ENCODE data around the gene NCOA4. TPM values are rescaled to one million over a fixed set of nuclear protein-coding genes. Genes with fewer than 3 reads are reported as not detected.
"Not testable (repeated sequence)": the region's sequence is repeated elsewhere in the genome, so short reads cannot be mapped to it uniquely, and the experiment has no call there.

NCOA4 gene
- polyA plus RNA-seq (2012; ENCODE audit: insufficient read depth, insufficient read length) = 55.2 TPM

DNA sequence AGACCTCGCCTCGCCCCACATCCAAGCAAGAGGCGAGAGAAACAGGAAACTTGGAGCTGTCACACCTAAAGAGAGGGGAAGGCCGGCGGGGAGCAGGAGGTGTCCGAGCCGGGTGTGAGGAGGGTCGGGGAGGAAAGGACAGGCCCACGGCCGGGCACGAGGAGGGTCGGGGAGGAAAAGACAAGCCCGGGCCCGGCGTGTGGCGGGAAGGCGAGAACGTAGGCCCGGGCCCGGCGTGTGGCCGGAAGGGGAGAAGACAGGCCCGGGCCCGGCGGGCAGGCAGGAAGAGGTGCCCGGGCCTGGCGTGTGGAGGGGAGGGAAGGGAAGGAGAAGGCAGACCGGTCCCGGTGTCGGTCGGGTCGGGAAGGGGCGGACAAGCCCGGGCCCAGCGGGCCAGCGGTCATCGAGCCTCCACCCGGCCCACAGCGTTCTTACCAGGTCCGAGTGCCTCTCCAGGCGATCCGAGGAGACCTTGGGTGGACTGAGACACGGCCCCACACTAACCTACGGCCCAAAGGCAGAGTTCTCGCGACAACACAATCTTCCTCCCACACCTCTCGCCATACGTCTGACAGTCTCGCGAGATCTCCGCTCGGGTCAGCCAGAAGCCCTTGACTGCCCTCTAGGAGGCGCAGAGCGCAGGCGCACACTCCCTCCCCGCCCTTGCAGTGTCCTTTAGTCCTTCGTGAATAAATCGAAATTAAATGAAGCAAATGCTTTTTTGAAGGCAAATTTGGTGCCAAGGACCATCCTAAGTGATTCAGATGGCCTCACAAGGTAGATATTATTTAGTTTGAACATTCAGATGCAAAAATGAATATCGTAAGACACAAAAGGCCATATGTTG lies at the start of gene NCOA4:
TSS of gene NCOA4 (minus strand) at position 533 of the 847 bp plus-strand sequence. CDS start 13,943 bp downstream, outside the sequence.
- peak within 1 kb of the TSS; percentile 91 for H3K4me3 ChIP-seq (ENCODE audit: low read length)
- DNase-seq (ENCODE audit: low read depth, low spot score) = peak; percentile 96

DNA sequence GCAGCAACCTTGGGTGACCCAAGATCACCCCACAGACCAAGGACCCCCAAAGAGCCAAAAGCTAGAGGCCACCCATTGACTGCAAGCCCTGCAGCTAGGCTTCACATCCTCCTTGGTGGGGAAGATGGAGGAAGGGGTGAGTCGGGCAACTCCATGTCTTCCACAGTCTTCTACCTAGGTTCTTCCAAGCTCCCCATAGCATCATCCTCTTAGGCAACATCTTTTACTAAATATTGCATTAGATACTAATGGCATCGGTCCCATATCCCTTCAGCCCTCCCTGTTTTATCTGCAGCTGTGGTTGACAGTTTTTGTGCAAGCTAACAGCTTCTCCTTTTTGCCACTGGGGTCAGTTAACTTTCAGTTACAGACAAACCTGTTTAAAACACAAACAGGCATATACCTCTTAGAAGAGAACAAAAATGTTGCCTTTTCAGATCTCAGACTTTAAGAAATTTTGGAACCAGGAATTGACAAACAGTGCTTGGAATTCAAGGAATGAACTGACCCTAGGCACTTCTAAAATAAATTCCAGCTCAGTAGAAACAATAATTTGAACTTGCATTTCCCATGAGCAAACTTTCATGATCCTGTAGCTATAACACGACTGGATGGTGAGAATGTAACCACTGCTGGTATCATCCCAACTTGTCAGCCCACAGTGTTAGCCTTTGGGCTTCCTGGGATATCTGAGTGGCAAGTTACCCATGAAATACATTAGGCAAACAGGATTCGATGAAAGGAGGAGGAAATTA lies 49.6 kb upstream of the NCOA4 start:
- peak; percentile 60 for DNase-seq (ENCODE audit: low read depth, low spot score)
- H3K4me3 ChIP-seq (ENCODE audit: low read length) = no peak overlapping the region

DNA sequence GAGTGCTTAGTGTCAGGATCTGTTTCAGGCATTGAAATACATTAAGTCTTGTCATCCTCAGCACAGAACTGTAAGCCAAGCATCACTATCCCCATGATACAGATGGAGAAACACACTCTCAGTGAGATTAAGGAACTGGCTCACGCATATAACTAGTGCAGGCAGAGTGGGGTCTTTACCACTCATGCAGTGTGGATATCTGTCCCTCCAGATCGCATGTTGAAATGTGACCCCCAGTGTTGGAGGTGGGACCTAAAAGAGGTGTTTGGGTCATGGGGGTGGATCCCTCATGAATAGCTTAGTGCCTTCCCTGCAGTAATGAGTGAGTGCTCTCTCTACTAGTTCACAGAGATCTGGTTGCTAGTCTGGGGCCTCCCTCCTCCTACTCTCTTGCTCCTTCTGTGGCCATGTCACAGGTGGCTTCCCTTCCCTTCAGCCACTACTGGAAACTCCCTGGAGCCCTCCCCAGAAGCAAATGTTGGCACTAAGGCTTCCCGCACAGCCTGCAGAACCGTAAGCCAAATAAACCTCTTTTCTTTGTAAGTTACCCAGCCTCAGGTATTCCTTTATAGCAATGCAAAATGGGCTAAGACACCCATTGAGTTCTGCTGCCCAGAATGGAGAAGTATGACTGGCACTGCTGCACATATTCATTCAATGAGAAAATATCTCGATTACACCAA lies 47.4 kb upstream of the NCOA4 start:
- H3K4me3 ChIP-seq (ENCODE audit: low read length) = no peak overlapping the region
- DNase-seq (ENCODE audit: low read depth, low spot score) = no peak

DNA sequence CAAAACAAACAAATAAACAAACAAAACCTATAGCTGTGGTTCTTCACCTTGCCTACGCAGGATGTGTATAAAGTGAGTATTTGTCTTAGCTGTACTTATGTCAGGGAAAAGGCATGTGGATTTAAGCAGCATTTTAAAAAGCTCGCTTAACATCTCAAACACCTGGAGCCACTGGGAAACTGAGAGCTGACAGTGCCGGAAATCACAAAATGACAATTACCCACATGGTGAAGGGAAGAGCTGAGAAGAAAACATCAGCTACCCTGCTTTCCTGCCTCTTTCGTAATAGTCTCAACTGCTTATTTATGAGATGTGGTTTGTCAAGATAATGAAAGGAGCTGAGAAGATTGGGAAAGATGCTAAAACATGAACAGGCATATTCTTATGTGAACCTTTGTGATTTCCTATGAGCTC lies 46.7 kb upstream of the NCOA4 start:
- peak; percentile 87 for DNase-seq (ENCODE audit: low read depth, low spot score)
- no peak overlapping the region for H3K4me3 ChIP-seq (ENCODE audit: low read length)

DNA sequence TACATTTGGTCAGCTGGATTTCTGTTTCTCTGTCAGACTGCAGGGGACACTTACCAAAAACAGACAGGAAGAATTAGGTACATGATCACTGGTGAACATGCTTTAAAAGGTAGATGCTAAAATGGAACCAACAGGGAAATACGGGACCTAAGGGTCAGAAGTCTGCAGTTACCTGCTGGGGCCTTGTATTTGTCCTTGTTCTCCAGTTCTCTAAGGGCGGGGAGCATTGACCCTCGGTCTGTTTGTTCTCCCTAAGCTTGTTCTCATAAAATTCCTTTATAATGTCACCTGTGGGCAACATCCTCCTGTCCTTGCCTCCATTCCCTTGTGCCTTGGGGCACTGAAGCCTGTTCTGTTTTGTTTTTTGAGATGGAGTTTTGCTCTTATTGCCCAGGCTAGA lies 45.4 kb upstream of the NCOA4 start:
- DNase-seq (ENCODE audit: low read depth, low spot score) = no peak
- H3K4me3 ChIP-seq (ENCODE audit: low read length) = no peak overlapping the region

DNA sequence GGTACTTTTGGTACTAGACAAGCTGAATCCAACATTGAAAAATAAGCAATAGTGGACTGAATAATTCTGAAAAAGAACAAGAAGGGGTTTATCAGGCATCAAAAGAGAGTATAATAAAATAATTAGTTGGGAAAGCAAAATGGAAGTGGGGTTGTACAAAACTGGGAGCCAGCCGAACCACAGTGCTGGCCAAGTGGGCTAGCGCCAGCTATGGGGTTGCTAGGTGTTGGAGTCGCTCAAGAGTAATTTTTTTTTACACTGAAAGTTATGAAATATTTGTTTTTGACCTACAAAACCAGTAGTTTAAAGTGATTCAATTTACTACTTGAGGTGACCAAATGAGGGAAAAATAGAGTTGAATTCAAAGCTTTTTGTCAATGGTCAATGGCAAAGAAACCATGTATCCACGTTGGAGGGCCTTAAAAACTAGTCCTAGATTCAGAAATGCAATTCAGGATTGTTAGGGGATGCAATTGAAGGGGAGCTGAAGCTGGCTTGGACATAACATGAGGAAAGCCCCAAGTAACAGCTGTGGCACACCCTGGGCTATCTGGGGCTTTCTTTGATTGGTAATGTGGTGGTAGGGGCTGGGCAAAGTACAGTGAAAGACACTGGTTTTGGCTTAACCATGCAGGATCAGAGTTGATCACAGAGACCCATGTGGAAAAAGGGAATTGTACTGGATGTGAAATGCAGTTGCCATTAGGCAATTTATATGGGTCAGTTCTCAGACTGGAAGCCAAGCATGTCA lies 43.9 kb upstream of the NCOA4 start:
- H3K4me3 ChIP-seq (ENCODE audit: low read length) = no peak overlapping the region
- no peak for DNase-seq (ENCODE audit: low read depth, low spot score)

DNA sequence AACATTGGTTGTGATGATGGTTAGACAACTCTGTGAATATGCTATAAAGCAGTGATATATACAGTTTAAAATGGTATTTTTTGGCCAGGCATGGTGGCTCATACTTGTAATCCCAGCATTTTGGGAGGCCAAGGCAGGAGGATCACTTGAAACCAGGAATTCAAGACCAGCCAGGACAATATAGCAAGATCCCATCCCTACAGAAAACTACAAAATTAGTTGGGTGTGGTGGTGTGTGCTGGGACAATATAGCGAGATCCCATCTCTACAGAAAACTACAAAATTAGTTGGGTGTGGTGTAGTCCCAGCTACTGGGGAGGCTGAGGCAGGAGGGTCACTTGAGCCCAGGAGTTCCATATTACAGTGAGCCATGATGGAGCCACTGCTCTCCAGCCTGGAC lies 43.1 kb upstream of the NCOA4 start:
- no peak for DNase-seq (ENCODE audit: low read depth, low spot score)
- H3K4me3 ChIP-seq (ENCODE audit: low read length) = no peak overlapping the region

GRCh38 chr10:46070749-46071148 lies 40.3 kb upstream of the NCOA4 start:
- DNase-seq (ENCODE audit: low read depth, low spot score) = no peak
- H3K4me3 ChIP-seq (ENCODE audit: low read length) = no peak overlapping the region

- H3K4me3 ChIP-seq (ENCODE audit: low read length) = no peak overlapping the region
- no peak for DNase-seq (ENCODE audit: low read depth, low spot score)
Measured at GRCh38 chr10:46069771-46070463, 39.5 kb upstream of the NCOA4 start.

- no peak for DNase-seq (ENCODE audit: low read depth, low spot score)
- H3K4me3 ChIP-seq (ENCODE audit: low read length) = no peak overlapping the region
Measured at GRCh38 chr10:46068905-46069304, 38.5 kb upstream of the NCOA4 start.

- no peak for DNase-seq (ENCODE audit: low read depth, low spot score)
- H3K4me3 ChIP-seq (ENCODE audit: low read length) = no peak overlapping the region
Measured at GRCh38 chr10:46068117-46068516, 37.7 kb upstream of the NCOA4 start.

DNA sequence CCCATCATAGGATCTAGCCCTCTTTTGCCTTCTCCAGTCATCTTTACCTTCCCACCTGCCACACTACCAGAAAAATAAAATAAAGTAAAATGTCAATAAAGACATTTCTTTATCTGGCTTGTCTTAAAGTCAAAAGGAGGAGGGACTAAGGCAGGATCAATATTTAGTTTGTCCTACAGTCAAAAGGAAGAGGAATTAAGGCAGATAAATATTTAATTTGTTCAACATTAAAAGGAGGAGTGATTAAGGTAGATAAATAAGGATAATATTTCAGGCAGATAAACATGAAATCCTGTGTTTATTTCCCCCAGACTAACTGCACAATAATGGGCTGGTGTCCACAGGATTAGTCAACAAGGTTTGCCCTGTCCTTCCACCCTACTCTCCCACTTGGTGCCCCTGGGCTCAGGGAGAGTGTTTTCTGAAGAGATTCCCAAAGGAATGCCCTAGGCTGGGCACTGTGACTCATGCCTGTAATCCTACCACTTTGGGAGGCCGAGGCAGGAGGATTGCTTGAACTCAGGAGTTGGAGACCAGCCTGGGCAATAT lies 33.9 kb upstream of the NCOA4 start:
- H3K4me3 ChIP-seq (ENCODE audit: low read length) = no peak overlapping the region
- no peak for DNase-seq (ENCODE audit: low read depth, low spot score)

- no peak for DNase-seq (ENCODE audit: low read depth, low spot score)
- no peak overlapping the region for H3K4me3 ChIP-seq (ENCODE audit: low read length)
Measured at GRCh38 chr10:46062723-46063428, 32.5 kb upstream of the NCOA4 start.

DNA sequence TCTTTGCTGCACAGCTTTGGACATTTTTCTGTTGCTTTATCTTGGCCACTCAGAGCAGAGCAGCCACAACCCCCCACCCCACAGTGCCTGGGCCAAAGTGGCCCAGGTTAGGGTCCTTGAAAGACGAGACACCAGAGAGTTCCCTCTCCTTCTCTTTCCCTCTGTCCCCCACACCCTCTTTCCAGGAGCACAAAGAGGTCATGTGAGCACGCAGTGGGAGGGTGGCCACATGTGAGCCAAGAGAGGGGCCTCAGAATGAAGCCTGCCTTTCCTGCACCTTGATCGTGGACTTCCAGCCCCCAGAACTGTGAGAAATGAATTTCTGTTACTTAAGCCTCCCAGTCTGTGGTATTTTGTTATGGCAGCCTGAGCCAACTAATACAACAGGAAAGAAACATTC lies 30.3 kb upstream of the NCOA4 start:
- no peak overlapping the region for H3K4me3 ChIP-seq (ENCODE audit: low read length)

GRCh38 chr10:46057927-46058326 lies 27.5 kb upstream of the NCOA4 start:
- not testable (repeated sequence) for DNase-seq (ENCODE audit: low read depth, low spot score); H3K4me3 ChIP-seq (ENCODE audit: low read length)

More for the DNA sequence above, 30.3 kb upstream of the NCOA4 start:
- no peak for DNase-seq (ENCODE audit: low read depth, low spot score)

DNA sequence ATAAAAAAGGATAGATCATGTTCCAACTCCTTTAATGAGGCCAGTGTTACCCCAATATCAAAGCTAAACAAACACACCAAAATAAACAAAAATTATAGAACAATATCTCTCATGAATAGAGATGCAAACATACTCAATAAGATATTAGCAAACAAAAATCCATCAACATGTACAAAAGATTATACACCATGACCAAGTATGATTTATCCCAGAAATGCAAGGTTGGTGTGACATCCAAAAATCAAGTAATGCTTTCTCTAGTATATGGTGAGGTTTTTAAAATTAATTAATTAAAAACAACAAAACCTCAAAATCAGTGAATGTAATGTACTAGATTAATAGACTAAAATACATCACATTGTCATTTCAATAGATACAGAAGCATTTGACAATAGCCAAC lies 26.6 kb upstream of the NCOA4 start:
- H3K4me3 ChIP-seq (ENCODE audit: low read length) = no peak overlapping the region
- DNase-seq (ENCODE audit: low read depth, low spot score) = no peak

- DNase-seq (ENCODE audit: low read depth, low spot score) = no peak
- no peak overlapping the region for H3K4me3 ChIP-seq (ENCODE audit: low read length)
Measured at GRCh38 chr10:46055771-46056170, 25.3 kb upstream of the NCOA4 start.

Measured in Jurkat, Clone E6-1 (cell line).